NCI-H1694 treated with DMSO at 0.1 percent for 48 hours (cell line): ENCODE data around the gene ZDHHC8.

Experiments used
- DNase-seq: peaks from one replicate; lab custom pipeline; 2025; lab: John Stamatoyannopoulos, UW

ZDHHC8 gene

DNA sequence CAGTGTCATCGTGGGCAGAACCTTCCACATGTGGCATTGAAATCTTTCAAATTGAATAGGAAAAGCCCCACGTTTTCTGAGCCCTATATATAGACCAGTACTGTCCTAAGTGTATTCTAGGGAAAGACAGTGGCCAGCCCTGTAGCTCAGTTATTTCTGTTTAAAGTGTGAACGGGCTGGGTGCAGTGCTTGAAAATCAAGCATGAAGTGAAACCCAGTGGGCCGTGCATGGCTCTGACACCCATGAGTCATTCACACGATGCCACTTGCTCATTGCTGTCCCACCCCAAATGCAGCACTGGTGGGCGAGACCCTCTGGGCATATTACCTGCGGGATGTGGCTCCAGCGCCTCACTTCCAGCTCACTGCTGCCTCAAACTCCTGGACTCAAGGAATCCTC, 49.0 kb downstream of the ZDHHC8 start:
- no peak for DNase-seq

DNA sequence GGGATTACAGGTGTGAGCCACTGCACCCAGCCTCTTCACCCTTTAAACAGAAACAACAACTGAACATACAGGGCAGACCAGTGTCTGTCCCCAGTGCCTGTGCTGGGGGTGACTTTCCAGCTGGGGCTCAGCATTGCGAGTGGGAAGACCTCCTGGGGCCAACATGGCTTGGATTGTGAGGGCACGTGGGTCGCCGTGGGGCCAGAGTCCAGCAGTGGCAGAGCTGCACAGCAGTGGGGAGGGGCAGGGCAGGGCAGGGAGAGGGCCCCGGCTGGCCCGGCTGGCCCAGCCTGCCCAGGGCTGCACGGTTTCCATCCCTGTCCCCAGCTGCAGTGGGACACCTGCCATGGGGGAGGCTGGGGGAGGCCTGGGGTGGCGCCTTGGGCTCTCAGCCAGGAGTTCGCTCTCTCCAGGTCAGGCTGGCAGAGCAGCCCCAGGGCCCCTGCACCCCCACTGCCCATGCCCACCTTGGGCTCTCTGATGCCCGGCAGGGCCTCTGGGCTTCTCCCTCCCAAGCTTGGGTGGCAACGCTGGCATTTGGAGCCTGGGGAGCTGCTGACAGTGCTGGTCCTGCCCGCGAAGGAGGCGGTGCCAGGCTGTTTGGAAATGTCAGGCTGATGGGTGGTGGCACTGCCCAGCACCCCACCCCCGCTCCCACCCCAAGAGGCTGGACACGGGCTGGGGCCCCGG, 49.7 kb downstream of the ZDHHC8 start:
- DNase-seq, result no peak

GRCh38 chr22:20181884-20182236, 50.3 kb downstream of the ZDHHC8 start:
- no peak for DNase-seq

DNA sequence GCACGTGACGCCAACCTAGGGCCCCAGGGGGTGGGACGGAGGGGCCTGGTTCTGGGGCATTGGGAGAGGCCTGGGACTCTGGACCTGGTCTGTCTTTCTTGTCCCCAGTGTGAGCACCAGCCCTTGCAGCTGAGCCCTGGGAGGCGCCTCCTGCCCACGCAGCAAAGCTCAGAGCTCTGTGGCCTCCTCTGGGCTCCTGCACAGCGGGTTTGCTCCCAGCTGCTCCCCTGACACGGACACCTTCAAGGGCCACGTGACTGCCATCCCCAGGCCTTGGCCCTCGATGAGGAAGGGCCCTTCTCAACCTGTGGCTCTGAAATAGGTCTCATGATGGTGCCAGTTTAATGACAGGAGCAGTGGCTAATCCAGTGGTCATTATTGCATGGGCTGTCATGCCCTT, 50.8 kb downstream of the ZDHHC8 start:
- DNase-seq, result no peak

DNA sequence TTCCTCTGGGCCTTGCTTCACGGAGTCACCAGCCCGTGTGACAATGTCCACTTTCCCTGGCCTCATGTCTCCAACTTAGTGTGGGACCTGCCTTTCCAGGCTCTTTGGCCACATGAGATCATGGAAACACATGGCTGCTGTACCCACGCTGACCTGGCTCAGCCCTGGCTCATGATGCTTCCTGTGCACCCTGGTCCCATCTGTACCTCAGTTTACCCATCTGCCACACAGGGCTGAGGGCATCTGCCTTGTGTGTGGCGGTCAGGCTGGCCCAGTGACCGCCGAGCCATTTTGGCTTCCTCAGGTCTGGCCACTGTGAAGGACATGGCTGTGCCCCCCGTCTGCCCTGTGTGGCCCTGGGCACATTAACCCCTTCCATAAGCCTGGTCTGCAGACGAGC, 51.5 kb downstream of the ZDHHC8 start:
- DNase-seq, result no peak

- no peak for DNase-seq
These were observed 52.2 kb downstream of the ZDHHC8 start for GRCh38 chr22:20183823-20184222.

DNA sequence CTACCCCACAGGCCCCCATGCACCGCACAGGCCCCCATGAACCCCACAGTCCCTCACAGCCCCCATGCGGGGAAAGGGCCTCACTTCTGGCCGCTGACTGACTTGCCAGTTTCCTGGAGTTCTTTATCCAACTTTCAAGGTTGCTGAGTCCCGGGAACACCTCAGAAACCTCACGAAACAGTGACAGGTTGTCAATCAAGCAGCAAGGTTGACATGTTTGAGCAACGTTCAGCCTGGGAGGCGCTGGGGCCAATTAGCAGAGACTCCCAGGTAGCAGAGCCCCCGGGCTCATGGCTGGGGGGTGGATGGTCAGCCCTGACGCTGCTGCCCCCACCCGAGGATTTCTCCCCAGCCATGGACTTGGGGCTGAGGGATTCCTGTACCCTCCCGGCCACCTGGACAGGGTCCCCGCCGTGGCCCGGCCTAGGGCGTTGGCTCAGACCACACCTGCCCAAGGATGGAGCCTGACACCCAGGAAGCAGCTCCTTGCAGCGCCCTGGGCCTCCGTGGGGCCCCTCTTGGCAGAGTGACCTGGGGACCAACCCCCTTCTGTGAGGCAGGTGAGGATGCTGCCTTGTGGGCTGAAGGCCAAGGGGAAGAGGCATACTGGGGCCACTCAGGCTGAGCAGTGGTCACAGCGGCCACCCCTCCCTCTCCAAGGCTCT, 53.0 kb downstream of the ZDHHC8 start:
- no peak for DNase-seq

GRCh38 chr22:20185750-20186149, 54.1 kb downstream of the ZDHHC8 start:
- DNase-seq, result no peak

DNA sequence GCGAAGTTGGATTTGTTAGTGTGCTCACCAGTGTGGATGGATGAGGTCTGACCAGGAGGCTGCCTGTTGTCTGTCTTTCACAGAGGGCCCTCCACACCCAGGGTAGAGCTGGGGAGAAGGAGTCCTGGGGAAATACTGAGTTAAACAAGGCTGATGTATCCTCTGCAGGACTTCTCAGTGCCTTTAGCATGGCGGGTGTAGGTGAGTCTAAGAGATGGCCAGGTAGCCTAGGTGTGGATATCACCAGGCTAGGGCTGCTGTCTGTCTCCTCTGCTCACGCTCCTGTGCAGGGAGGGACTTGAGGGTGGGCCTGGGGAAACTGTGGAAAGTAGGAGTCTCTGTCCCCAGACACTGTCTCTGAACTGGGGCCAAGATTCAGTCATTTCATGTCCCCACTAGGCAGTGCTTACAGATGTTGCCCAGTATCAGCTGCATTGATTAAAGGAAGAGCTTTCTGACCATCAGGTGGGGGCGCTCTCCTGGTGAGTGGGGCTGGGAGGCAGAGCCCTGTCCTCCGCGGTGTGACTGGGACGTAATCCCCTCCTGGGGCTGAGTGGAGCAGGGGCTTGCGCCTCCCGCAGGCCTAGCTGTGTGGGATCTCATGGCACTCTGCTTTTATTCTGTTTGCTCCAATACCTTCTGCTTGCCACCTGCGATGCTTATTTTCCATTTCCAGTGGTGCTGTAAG, 54.7 kb downstream of the ZDHHC8 start:
- DNase-seq, result no peak

- no peak for DNase-seq
These were observed 55.4 kb downstream of the ZDHHC8 start for GRCh38 chr22:20186871-20187546.

- DNase-seq, result no peak
These were observed 56.4 kb downstream of the ZDHHC8 start for GRCh38 chr22:20187777-20188566.

DNA sequence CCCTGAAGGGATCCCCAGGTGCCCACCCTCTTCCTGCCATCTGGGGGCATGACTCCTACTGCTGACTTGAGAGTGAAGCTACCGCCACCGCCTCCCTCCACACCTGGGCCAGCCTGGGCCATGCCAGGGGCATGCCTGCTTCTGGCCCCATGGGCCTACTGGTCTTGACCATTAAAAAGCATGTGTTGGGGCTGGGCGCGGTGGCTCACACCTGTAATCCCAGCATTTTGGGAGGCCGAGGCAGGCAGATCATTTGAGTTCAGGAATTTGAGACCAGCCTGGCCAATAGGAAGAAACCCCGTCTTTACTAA, 56.9 kb downstream of the ZDHHC8 start:
- DNase-seq, result no peak

DNA sequence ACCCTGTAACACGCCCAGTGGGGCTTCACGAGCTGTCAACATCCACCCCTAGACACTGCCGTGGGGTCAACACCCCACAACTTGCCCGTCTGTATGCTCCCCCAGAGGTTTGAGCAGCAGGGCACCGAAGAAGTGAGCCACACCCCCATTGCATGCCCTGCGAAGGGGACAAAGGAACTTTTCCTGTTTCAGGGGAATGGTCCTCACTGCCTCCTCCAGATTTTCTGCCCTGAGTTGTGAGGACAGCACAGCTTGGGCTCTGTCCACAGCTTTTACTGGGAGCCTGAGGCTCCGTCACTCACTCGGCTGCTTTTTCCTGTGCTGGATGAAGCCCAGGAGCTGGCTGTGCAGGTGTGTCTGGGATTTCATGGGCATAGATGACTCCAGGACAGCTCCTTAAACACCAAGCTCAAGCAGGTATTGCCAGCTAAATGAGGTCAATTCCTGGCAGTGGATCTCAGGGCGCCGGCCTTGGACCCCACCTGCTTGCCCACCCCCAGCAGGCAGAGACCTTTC, 59.5 kb downstream of the ZDHHC8 start:
- no peak for DNase-seq

GRCh38 chr22:20191803-20192202, 60.2 kb downstream of the ZDHHC8 start:
- DNase-seq, result no peak

GRCh38 chr22:20192293-20192971, 60.8 kb downstream of the ZDHHC8 start:
- no peak for DNase-seq

GRCh38 chr22:20192972-20193760, 61.6 kb downstream of the ZDHHC8 start:
- no peak for DNase-seq

DNA sequence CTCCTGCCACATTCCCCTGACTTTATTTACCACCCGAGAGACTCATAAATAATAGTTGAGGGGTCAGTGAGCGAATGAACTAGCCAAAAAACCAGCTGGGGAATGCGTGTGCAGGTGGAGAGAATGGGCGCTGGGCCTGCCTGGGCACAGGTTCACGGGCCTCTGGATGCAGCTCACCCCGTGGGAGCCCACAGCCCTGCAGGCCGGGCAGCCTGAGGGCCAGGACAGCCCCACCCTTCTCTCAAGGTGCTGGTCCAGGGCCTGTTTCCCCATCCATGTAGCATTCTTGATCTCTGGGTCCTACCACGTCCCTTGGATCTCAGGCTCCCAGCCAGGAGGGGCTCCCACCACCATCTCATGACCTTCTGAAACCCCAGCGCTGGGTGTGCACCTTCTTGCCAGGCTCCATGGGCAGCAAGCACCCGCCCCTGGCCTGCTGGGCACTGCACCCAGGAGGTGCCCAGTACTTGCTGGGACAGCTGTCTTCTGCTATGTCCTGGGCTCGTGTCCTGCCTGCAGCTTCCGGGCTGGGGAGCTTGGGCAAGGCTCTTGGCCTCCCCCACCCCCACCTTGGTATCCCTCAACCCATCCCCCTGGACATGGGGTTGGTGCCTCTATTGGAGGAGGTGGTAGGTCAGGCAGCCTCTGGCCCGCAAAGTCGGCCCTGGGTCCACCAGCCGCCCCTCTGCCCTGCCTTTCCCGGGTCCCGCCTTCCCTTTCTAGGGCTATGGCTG, 62.3 kb downstream of the ZDHHC8 start:
- DNase-seq, result no peak

GRCh38 chr22:20194681-20195593, 63.3 kb downstream of the ZDHHC8 start:
- DNase-seq, result no peak
